Measurements from ENCODE around the gene ATP6V0D1.

The ATP6V0D1 gene

GRCh38 chr16:67430504-67430976 is 50.4 kb downstream of the ATP6V0D1 start (continued):
- TF ChIP-seq TRIM28 (IDR thresholded peaks at IDR 0.05; ENCODE audit: borderline replicate concordance, low read length) (no peak), ZNF202 (tag by site-specific recombination; IDR thresholded peaks at IDR 0.05; ENCODE audit: borderline replicate concordance) (no peak), ZNF510 (tag by site-specific recombination; IDR thresholded peaks at IDR 0.05; ENCODE audit: insufficient replicate concordance) (no peak), TCF7L2 (IDR thresholded peaks at IDR 0.05; ENCODE audit: borderline replicate concordance, low read depth, low read length) (no peak), ZNF274 (IDR thresholded peaks at IDR 0.05; ENCODE audit: low read length) (no peak), ZNF274 (tag by site-specific recombination; IDR thresholded peaks at IDR 0.05; ENCODE audit: borderline replicate concordance) (no peak), ZNF544 (tag by site-specific recombination; IDR thresholded peaks at IDR 0.05) (no peak), ZNF354C (tag by site-specific recombination; IDR thresholded peaks at IDR 0.05; ENCODE audit: borderline replicate concordance, low read depth) (no peak), ZNF121 (tag by site-specific recombination; IDR thresholded peaks at IDR 0.05) (no peak), ZNF311 (tag by site-specific recombination; IDR thresholded peaks at IDR 0.05; ENCODE audit: borderline replicate concordance) (no peak), ZNF416 (tag by site-specific recombination; IDR thresholded peaks at IDR 0.05) (no peak), ZNF366 (tag by site-specific recombination; conservative IDR thresholded peaks at IDR 0.05) (no peak), ZNF155 (tag by site-specific recombination; IDR thresholded peaks at IDR 0.05) (no peak), ZNF560 (tag by site-specific recombination; IDR thresholded peaks at IDR 0.05; ENCODE audit: borderline replicate concordance) (no peak), ZNF221 (tag by site-specific recombination; IDR thresholded peaks at IDR 0.05; ENCODE audit: borderline replicate concordance) (no peak), ZBTB8A (tag by site-specific recombination; IDR thresholded peaks at IDR 0.05) (peak; percentile 57), ZNF394 (tag by site-specific recombination; IDR thresholded peaks at IDR 0.05; ENCODE audit: borderline replicate concordance) (no peak), ZNF692 (tag by site-specific recombination; IDR thresholded peaks at IDR 0.05) (peak; percentile 46; the same call in 1 of the 2 replicates), ZNF558 (tag by site-specific recombination; IDR thresholded peaks at IDR 0.05) (no peak), HOXD13 (CRISPR knock-in tag; IDR thresholded peaks at IDR 0.05; ENCODE audit: borderline replicate concordance) (no peak), ZBTB17 (tag by site-specific recombination; IDR thresholded peaks at IDR 0.05) (0 out of 2 replicates have a peak, but pooled peaks have one; percentile 18), SP7 (tag by site-specific recombination; IDR thresholded peaks at IDR 0.05) (peak; percentile 50; the same call in 1 of the 2 replicates), BCL6B (tag by site-specific recombination; IDR thresholded peaks at IDR 0.05) (no peak), REPIN1 (tag by site-specific recombination; IDR thresholded peaks at IDR 0.05; ENCODE audit: low read depth) (no peak), ZNF266 (tag by site-specific recombination; IDR thresholded peaks at IDR 0.05; ENCODE audit: low read depth) (no peak), ZNF24 (tag by site-specific recombination; IDR thresholded peaks at IDR 0.05) (no peak), ZNF391 (tag by site-specific recombination; IDR thresholded peaks at IDR 0.05; ENCODE audit: borderline replicate concordance, low read depth) (no peak)
- TF ChIP-seq, protein P1, sequence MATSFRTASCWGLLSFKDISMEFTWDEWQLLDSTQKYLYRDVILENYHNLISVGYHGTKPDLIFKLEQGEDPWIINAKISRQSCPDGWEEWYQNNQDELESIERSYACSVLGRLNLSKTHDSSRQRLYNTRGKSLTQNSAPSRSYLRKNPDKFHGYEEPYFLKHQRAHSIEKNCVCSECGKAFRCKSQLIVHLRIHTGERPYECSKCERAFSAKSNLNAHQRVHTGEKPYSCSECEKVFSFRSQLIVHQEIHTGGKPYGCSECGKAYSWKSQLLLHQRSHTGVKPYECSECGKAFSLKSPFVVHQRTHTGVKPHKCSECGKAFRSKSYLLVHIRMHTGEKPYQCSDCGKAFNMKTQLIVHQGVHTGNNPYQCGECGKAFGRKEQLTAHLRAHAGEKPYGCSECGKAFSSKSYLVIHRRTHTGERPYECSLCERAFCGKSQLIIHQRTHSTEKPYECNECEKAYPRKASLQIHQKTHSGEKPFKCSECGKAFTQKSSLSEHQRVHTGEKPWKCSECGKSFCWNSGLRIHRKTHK (tag by site-specific recombination; IDR thresholded peaks at IDR 0.05) = no peak
- TF ChIP-seq, protein P2, sequence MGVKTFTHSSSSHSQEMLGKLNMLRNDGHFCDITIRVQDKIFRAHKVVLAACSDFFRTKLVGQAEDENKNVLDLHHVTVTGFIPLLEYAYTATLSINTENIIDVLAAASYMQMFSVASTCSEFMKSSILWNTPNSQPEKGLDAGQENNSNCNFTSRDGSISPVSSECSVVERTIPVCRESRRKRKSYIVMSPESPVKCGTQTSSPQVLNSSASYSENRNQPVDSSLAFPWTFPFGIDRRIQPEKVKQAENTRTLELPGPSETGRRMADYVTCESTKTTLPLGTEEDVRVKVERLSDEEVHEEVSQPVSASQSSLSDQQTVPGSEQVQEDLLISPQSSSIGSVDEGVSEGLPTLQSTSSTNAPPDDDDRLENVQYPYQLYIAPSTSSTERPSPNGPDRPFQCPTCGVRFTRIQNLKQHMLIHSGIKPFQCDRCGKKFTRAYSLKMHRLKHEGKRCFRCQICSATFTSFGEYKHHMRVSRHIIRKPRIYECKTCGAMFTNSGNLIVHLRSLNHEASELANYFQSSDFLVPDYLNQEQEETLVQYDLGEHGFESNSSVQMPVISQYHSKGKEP (tag by site-specific recombination; IDR thresholded peaks at IDR 0.05) = no peak
- TF ChIP-seq, protein P3, sequence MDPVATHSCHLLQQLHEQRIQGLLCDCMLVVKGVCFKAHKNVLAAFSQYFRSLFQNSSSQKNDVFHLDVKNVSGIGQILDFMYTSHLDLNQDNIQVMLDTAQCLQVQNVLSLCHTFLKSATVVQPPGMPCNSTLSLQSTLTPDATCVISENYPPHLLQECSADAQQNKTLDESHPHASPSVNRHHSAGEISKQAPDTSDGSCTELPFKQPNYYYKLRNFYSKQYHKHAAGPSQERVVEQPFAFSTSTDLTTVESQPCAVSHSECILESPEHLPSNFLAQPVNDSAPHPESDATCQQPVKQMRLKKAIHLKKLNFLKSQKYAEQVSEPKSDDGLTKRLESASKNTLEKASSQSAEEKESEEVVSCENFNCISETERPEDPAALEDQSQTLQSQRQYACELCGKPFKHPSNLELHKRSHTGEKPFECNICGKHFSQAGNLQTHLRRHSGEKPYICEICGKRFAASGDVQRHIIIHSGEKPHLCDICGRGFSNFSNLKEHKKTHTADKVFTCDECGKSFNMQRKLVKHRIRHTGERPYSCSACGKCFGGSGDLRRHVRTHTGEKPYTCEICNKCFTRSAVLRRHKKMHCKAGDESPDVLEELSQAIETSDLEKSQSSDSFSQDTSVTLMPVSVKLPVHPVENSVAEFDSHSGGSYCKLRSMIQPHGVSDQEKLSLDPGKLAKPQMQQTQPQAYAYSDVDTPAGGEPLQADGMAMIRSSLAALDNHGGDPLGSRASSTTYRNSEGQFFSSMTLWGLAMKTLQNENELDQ (tag by site-specific recombination; IDR thresholded peaks at IDR 0.05; ENCODE audit: low read depth) = no peak
- TF ChIP-seq, protein P4, sequence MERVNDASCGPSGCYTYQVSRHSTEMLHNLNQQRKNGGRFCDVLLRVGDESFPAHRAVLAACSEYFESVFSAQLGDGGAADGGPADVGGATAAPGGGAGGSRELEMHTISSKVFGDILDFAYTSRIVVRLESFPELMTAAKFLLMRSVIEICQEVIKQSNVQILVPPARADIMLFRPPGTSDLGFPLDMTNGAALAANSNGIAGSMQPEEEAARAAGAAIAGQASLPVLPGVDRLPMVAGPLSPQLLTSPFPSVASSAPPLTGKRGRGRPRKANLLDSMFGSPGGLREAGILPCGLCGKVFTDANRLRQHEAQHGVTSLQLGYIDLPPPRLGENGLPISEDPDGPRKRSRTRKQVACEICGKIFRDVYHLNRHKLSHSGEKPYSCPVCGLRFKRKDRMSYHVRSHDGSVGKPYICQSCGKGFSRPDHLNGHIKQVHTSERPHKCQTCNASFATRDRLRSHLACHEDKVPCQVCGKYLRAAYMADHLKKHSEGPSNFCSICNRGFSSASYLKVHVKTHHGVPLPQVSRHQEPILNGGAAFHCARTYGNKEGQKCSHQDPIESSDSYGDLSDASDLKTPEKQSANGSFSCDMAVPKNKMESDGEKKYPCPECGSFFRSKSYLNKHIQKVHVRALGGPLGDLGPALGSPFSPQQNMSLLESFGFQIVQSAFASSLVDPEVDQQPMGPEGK (tag by site-specific recombination; IDR thresholded peaks at IDR 0.05) = peak; percentile 50; the same call in 1 of the 2 replicates
